Suprapubic skin (tissue), 3 donors: ENCODE data around the gene LRRC8C.

ENCODE experiments used
- POLR2A ChIP-seq, 2 donors: fragments of 450-650 bp; IDR thresholded peaks; one replicate each; pipeline ENCODE4 v1.6.1; 2017; ENCODE audit warnings: antibody characterized with exemption in 2 of 2, mild to moderate bottlenecking in 2 of 2, moderate library complexity in 2 of 2
- TF ChIP-seq, protein P1 (sequence below), 2 donors: fragments of 200-600 bp in 1 of 2; fragments of 450-650 bp in 1 of 2; sonication (generic) in 1 of 2; IDR thresholded peaks; one replicate each; pipeline ENCODE4 v1.5.1; 2016 to 2019; ENCODE audit warnings: antibody characterized with exemption in 2 of 2, mild to moderate bottlenecking in 1 of 2, moderate library complexity in 1 of 2

DNA sequence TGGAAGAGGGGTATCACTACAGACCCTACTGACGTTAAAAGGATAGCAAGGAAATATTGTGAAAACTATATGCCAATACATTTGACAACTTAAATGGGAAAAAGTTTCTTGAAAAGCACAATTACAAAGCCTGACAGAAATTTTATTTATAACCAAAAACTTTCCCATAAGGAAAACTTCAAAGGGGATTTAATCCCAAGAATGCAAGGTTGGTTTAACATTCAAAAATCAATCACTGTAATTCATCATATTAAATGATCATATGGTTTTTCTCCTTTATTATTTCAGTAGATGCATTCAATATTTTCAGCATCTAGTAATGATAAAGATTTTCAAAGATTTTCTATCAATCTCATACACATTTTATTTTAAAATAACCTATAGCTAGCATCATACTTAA lies 13.3 kb downstream of the LRRC8C start:
- TF ChIP-seq, protein P1, sequence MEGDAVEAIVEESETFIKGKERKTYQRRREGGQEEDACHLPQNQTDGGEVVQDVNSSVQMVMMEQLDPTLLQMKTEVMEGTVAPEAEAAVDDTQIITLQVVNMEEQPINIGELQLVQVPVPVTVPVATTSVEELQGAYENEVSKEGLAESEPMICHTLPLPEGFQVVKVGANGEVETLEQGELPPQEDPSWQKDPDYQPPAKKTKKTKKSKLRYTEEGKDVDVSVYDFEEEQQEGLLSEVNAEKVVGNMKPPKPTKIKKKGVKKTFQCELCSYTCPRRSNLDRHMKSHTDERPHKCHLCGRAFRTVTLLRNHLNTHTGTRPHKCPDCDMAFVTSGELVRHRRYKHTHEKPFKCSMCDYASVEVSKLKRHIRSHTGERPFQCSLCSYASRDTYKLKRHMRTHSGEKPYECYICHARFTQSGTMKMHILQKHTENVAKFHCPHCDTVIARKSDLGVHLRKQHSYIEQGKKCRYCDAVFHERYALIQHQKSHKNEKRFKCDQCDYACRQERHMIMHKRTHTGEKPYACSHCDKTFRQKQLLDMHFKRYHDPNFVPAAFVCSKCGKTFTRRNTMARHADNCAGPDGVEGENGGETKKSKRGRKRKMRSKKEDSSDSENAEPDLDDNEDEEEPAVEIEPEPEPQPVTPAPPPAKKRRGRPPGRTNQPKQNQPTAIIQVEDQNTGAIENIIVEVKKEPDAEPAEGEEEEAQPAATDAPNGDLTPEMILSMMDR (IDR thresholded peaks at IDR 0.05) = no peak
- TF ChIP-seq POLR2A (IDR thresholded peaks at IDR 0.05) = no peak
